Fibroblast of the aortic adventitia (primary cell): ENCODE results near the gene ZNF420. TPM values are rescaled to one million over a fixed set of nuclear protein-coding genes. Genes with fewer than 3 reads are reported as not detected.

Source experiments
- DNase-seq: peaks from one replicate; pipeline ENCODE4 v3.0.0-alpha.2; 2010; ENCODE audit warnings: low read depth
- H3K4me3 ChIP-seq: 2 replicates; pipeline ENCODE4 v1.5.1; 2011; ENCODE audit warnings: low read depth, mild to moderate bottlenecking, control low read depth, low read length, moderate library complexity
- total RNA-seq: library from RNA; depleted of rRNA; stranded (reverse); fragments of >200 nt; gene quantifications from 2 replicates; pipeline ENCODE4 v1.2.3, GENCODE V29; 2012; ENCODE audit warnings: low replicate concordance
- TF ChIP-seq, protein P1 (sequence below): IDR thresholded peaks from 2 replicates; pipeline ENCODE4 v1.5.1; 2011; ENCODE audit warnings: mild to moderate bottlenecking, low read length, control low read depth, inconsistent platforms; ENCODE audit not compliant: insufficient read depth

Gene ZNF420
- total RNA-seq, 1 donor, result 8.9 TPM

DNA sequence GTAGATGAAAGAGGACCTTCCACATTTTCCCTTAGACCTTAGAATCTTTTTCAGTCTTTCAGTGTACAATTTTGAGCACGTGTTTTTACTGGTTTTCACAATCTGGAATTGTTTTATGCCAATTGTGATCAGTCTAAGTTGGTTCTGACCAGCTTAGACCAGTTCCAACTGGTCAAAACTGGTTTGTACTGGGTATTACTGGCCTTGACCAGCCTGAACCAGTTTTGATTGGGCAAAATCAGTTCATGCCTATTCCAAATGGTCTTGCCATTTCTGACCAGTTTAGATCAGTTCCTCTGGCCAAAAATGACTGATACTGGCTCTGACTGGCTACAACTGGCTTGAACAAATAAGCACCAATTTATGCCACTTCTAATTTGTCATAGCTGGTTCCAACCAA is 57.9 kb downstream of the ZNF420 start:
- no peak overlapping the region for H3K4me3 ChIP-seq
- TF ChIP-seq, protein P1, sequence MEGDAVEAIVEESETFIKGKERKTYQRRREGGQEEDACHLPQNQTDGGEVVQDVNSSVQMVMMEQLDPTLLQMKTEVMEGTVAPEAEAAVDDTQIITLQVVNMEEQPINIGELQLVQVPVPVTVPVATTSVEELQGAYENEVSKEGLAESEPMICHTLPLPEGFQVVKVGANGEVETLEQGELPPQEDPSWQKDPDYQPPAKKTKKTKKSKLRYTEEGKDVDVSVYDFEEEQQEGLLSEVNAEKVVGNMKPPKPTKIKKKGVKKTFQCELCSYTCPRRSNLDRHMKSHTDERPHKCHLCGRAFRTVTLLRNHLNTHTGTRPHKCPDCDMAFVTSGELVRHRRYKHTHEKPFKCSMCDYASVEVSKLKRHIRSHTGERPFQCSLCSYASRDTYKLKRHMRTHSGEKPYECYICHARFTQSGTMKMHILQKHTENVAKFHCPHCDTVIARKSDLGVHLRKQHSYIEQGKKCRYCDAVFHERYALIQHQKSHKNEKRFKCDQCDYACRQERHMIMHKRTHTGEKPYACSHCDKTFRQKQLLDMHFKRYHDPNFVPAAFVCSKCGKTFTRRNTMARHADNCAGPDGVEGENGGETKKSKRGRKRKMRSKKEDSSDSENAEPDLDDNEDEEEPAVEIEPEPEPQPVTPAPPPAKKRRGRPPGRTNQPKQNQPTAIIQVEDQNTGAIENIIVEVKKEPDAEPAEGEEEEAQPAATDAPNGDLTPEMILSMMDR, result no peak
- no peak for DNase-seq

GRCh38 chr19:37148214-37148613 is 70.0 kb downstream of the ZNF420 start:
- no peak overlapping the region for H3K4me3 ChIP-seq
- TF ChIP-seq, protein P1, result no peak
- no peak for DNase-seq

DNA sequence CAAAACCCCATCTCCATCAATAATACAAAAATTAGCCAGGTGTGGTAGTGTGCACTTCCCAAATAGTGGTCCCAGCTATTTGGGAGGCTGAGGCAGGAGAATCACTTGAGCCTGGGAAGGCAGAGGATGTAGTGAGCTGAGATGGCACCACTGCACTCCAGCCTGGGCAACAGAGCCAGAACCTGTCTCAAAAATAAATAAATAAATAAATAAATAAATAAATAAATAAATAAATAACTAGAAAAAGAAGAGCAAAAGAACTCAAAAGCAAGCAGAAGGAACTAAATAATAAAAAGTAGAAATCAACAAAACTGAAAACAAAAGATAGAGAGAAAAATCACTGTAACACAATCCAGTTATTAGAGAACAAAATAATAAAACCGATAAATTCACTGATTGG is 81.9 kb downstream of the ZNF420 start:
- no peak overlapping the region for H3K4me3 ChIP-seq
- TF ChIP-seq, protein P1, result no peak
- no peak for DNase-seq

DNA sequence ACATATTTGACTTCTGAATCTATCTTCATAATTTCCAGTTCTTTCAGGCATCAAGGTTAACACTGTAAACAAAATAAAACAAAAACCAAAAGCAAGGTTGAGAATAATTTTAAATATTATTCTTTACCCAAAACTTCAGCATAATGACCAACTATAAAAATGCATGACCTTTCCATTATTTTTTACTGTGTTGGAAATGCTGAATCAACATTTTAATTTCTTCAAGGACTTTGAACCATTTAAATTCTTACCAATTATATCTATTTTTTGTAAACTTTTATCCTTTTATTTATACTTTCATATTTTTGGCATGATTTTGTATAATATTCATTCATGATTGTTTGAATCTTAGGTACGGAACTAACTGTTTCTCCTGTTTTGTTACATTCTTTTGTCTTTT is 87.4 kb downstream of the ZNF420 start:
- no peak for DNase-seq
- TF ChIP-seq, protein P1, result no peak
- no peak overlapping the region for H3K4me3 ChIP-seq

GRCh38 chr19:37172368-37173366 is 94.4 kb downstream of the ZNF420 start, which contains the start of gene ZNF585A:
Gene ZNF585A, minus strand, starts transcription at chr19:37172695. Its CDS starts 2,785 bp downstream, at chr19:37169910.
- peak within 1 kb of the TSS; percentile 91 for H3K4me3 ChIP-seq
- peak; percentile 97 for DNase-seq
- TF ChIP-seq, protein P1, result peak; percentile 28

Other genes with a start within 250 kb of the ZNF420 start
- gene ZNF790, start 240.0 kb upstream of the ZNF420 start, total RNA-seq, result 7.4 and 13.2 TPM in 2 replicates
- gene ZNF345, start 227.6 kb upstream of the ZNF420 start, total RNA-seq, result 5.5 and 9.6 TPM in 2 replicates
- gene ZNF829, start 162.1 kb upstream of the ZNF420 start, total RNA-seq, result 5.2 and 5.5 TPM in 2 replicates
- 13.5 and 24.7 TPM in 2 replicates for gene ZNF568, start 162.1 kb upstream of the ZNF420 start, total RNA-seq
- 9.1 and 13.4 TPM in 2 replicates for gene ZNF585A, start 94.3 kb downstream of the ZNF420 start, total RNA-seq
- gene ZNF585B, start 132.1 kb downstream of the ZNF420 start, total RNA-seq, result 11.0 and 20.1 TPM in 2 replicates
- 7.8 and 16.7 TPM in 2 replicates for gene ZNF383, start 139.8 kb downstream of the ZNF420 start, total RNA-seq